GM23338 (cell line): ENCODE measurements around the gene KRT31. TPM values are rescaled to one million over a fixed set of nuclear protein-coding genes. Genes with fewer than 3 reads are reported as not detected.

Experiments
- CTCF ChIP-seq, 2 experiments: fragments of 200-600 bp in 1 of 2; sonication (generic) in 1 of 2; conservative IDR thresholded peaks; 2 replicates each; pipeline versions ENCODE4 v1.5.1 to v1.6.1; 2016 to 2017; ENCODE audit warnings: antibody characterized with exemption in 2 of 2, low read depth in 2 of 2, mild to moderate bottlenecking in 2 of 2, moderate library complexity in 1 of 2
- ETS1 ChIP-seq: IDR thresholded peaks from 2 replicates; pipeline ENCODE4 v1.6.1; 2016; ENCODE audit warnings: antibody characterized with exemption
- EZH2 ChIP-seq: fragments of 200-600 bp; sonication (generic); IDR thresholded peaks from one replicate; pipeline ENCODE4 v1.8.0; 2017; ENCODE audit warnings: antibody characterized with exemption, mild to moderate bottlenecking, low read depth; ENCODE audit not compliant: unreplicated experiment
- EZH2phosphoT487 ChIP-seq: fragments of 200-600 bp; sonication (generic); IDR thresholded peaks from one replicate; pipeline ENCODE4 v1.8.1; 2018; ENCODE audit warnings: antibody characterized with exemption; ENCODE audit not compliant: unreplicated experiment
- JUNB ChIP-seq: IDR thresholded peaks from one replicate; pipeline ENCODE4 v1.6.1; 2016; ENCODE audit warnings: antibody characterized with exemption; ENCODE audit not compliant: unreplicated experiment
- NANOG ChIP-seq: IDR thresholded peaks from 2 replicates; pipeline ENCODE4 v1.6.1; 2016; ENCODE audit warnings: antibody characterized with exemption, borderline replicate concordance
- POLR2AphosphoS5 ChIP-seq: IDR thresholded peaks from 2 replicates; pipeline ENCODE4 v1.6.1; 2016; ENCODE audit warnings: antibody characterized with exemption, low read depth
- ZNF331 ChIP-seq: fragments of 250-450 bp; sonication (Bioruptor Pico); IDR thresholded peaks from 2 replicates; pipeline ENCODE4 v1.5.0; 2020; ENCODE audit warnings: low read depth, mild to moderate bottlenecking, moderate library complexity
- ZNF462 ChIP-seq: fragments of 250-450 bp; sonication (Bioruptor Pico); IDR thresholded peaks from 2 replicates; pipeline ENCODE4 v1.5.0; 2020; ENCODE audit warnings: mild to moderate bottlenecking, moderate library complexity
- polyA plus RNA-seq: library from polyadenylated mRNA; unstranded; fragments of >200 nt; fragmentation: Nextera tagmentation; extraction: Ambion mirVana; gene quantifications from 2 replicates; pipeline ENCODE4 v1.2.1, GENCODE V29; 2016
- total RNA-seq: library from RNA; depleted of rRNA; stranded (reverse); fragments of >200 nt; shearing (Covaris generic); gene quantifications from 2 replicates; pipeline ENCODE4 v1.2.3, GENCODE V29; 2014

KRT31 gene
- total and polyA plus RNA-seq, 2 experiments from 2014 or later = not detected

- no peak for TF ChIP-seq ZNF462 (CRISPR knock-in tag)
- no peak for TF ChIP-seq POLR2AphosphoS5
- TF ChIP-seq ZNF331 (CRISPR knock-in tag) = no peak
- no peak for TF ChIP-seq CTCF (conservative IDR thresholded peaks at IDR 0.05; ENCODE audit: low read depth in 2 of 2)
- no peak for TF ChIP-seq ETS1
- TF ChIP-seq NANOG = no peak
- TF ChIP-seq EZH2phosphoT487 = no peak
- no peak for TF ChIP-seq EZH2
- TF ChIP-seq JUNB = no peak
Measured at GRCh38 chr17:41404024-41404671, 6.7 kb upstream of the KRT31 start (continued).
